H1 (cell line): ENCODE data around the gene NCOA1. TPM values are rescaled to one million over a fixed set of nuclear protein-coding genes. Genes with fewer than 3 reads are reported as not detected.
"Not testable (repeated sequence)": the region's sequence is repeated elsewhere in the genome, so short reads cannot be mapped to it uniquely, and the experiment has no call there.

Experiments used
- CTCF ChIA-PET: fragments of 300-600 bp; sonication (Branson Sonifier 250); formaldehyde crosslinking; loops from one replicate; lab custom pipeline; 2021; ENCODE audit not compliant: partially characterized antibody; lab: Charles Lee
- POLR2A ChIA-PET: fragments of 300-600 bp; sonication (Branson Sonifier 250); formaldehyde crosslinking; loops from one replicate; lab custom pipeline; 2021; ENCODE audit warnings: inconsistent platforms; ENCODE audit not compliant: partially characterized antibody; lab: Charles Lee
- DNase-seq, 2 experiments: peaks; one replicate each; pipeline versions ENCODE4 v3.0.0 to v3.0.0-alpha.2; 2010 to 2022; ENCODE audit warnings: low spot score in 2 of 2, low read depth in 1 of 2, mixed read lengths in 1 of 2
- FAIRE-seq: peaks from 2 replicates; lab custom pipeline; 2011; peaks lifted over from hg19 to GRCh38; lab: Jason Lieb, UNC
- H2AFZ ChIP-seq: 2 replicates; pipeline ENCODE4 v1.8.1; 2012; ENCODE audit warnings: low read length, inconsistent platforms
- H2AK5ac ChIP-seq: 2 replicates; pipeline ENCODE4 v1.6.1; 2013; ENCODE audit warnings: low read depth, low read length
- H2BK120ac ChIP-seq: replicated peaks from 2 replicates; pipeline ENCODE3; 2013; ENCODE audit warnings: low read depth, low read length, inconsistent platforms
- H2BK12ac ChIP-seq: 2 replicates; pipeline ENCODE4 v1.6.1; 2013; ENCODE audit warnings: low read depth, low read length
- H2BK15ac ChIP-seq: 2 replicates; pipeline ENCODE4 v1.6.1; 2013; ENCODE audit warnings: low read length
- H2BK20ac ChIP-seq: 2 replicates; pipeline ENCODE4 v1.6.1; 2013; ENCODE audit warnings: low read length
- H2BK5ac ChIP-seq: 2 replicates; pipeline ENCODE4 v1.6.1; 2013; ENCODE audit warnings: low read depth, low read length
- H3K14ac ChIP-seq: 2 replicates; pipeline ENCODE4 v1.6.1; 2013; ENCODE audit warnings: inconsistent platforms; ENCODE audit not compliant: insufficient read length
- H3K18ac ChIP-seq: 2 replicates; pipeline ENCODE4 v1.6.1; 2013; ENCODE audit warnings: low read length; ENCODE audit errors: extremely low read depth
- H3K23ac ChIP-seq: 2 replicates; pipeline ENCODE4 v1.6.1; 2013; ENCODE audit warnings: inconsistent platforms; ENCODE audit not compliant: insufficient read length
- H3K23me2 ChIP-seq: 2 replicates; pipeline ENCODE4 v1.6.1; 2013; ENCODE audit warnings: low read depth, low read length
- H3K27ac ChIP-seq: 2 replicates; pipeline ENCODE4 v1.6.1; 2011; ENCODE audit warnings: low read depth, low read length, inconsistent platforms
- H3K27me3 ChIP-seq, 4 experiments: replicated peaks in 1 of 4; 1 replicate in 1 of 4; 2 replicates in 3 of 4; pipeline versions ENCODE4 v1.6.1 to v1.8.1; 2011 to 2013; ENCODE audit warnings: low read length in 3 of 4, mild to moderate bottlenecking in 3 of 4, inconsistent platforms in 2 of 4, mixed read lengths in 2 of 4, moderate library complexity in 1 of 4; ENCODE audit not compliant: control insufficient read depth in 3 of 4, insufficient read depth in 3 of 4; ENCODE audit errors: extremely low read depth in 1 of 4
- H3K36me3 ChIP-seq, 4 experiments: 2 replicates each; pipeline versions ENCODE4 v1.6.1 to v1.8.1; 2011 to 2013; ENCODE audit warnings: mild to moderate bottlenecking in 4 of 4, low read length in 3 of 4, moderate library complexity in 2 of 4, control low read depth in 1 of 4, inconsistent platforms in 1 of 4; ENCODE audit not compliant: insufficient read depth in 4 of 4, control insufficient read depth in 2 of 4
- H3K4ac ChIP-seq: replicated peaks from 2 replicates; pipeline ENCODE3; 2013; ENCODE audit warnings: low read length, low read depth, mixed read lengths, inconsistent platforms; ENCODE audit not compliant: insufficient read length
- H3K4me1 ChIP-seq, 4 experiments: replicated peaks in 1 of 4; 1 replicate in 1 of 4; 2 replicates in 3 of 4; pipeline versions ENCODE4 v1.6.1 to v1.8.1; 2011 to 2013; ENCODE audit warnings: low read length in 3 of 4, inconsistent platforms in 2 of 4, mixed read lengths in 1 of 4; ENCODE audit not compliant: insufficient read depth in 4 of 4, control insufficient read depth in 3 of 4
- H3K4me2 ChIP-seq, 2 experiments: 2 replicates each; pipeline versions ENCODE4 v1.6.1 to v1.8.1; 2011 to 2013; ENCODE audit warnings: low read depth in 2 of 2, low read length in 2 of 2, control low read depth in 1 of 2, inconsistent platforms in 1 of 2, mild to moderate bottlenecking in 1 of 2; ENCODE audit not compliant: insufficient read depth in 1 of 2
- H3K4me3 ChIP-seq, 4 experiments: fragments of 200-600, 300-600 bp in 1 of 4; sonication (generic), shearing (Covaris generic), sonication (Bioruptor Twin) in 1 of 4; 2 replicates each; pipeline versions ENCODE4 v1.5.1 to v1.8.1; 2011 to 2016; ENCODE audit warnings: low read length in 4 of 4, low read depth in 3 of 4, control low read depth in 2 of 4, inconsistent platforms in 2 of 4, mild to moderate bottlenecking in 2 of 4, mixed read lengths in 1 of 4, moderate library complexity in 1 of 4; ENCODE audit not compliant: insufficient read depth in 2 of 4; ENCODE audit errors: extremely low read depth in 1 of 4
- H3K56ac ChIP-seq: replicated peaks from 2 replicates; pipeline ENCODE3; 2013; ENCODE audit warnings: low read depth, mild to moderate bottlenecking, mixed read lengths, low read length, inconsistent platforms; ENCODE audit not compliant: insufficient read length
- H3K79me1 ChIP-seq: 2 replicates; pipeline ENCODE4 v1.6.1; 2013; ENCODE audit warnings: low read depth, low read length, control low read depth
- H3K79me2 ChIP-seq, 2 experiments: 2 replicates each; pipeline versions ENCODE4 v1.6.1 to v1.8.1; 2012 to 2013; ENCODE audit warnings: low read length in 2 of 2, mild to moderate bottlenecking in 2 of 2, inconsistent platforms in 1 of 2; ENCODE audit not compliant: insufficient read depth in 2 of 2, control insufficient read depth in 1 of 2
- H3K9ac ChIP-seq, 4 experiments: replicated peaks in 1 of 4; 1 replicate in 1 of 4; 2 replicates in 3 of 4; pipeline versions ENCODE4 v1.6.1 to v1.8.1; 2011 to 2013; ENCODE audit warnings: low read depth in 3 of 4, low read length in 3 of 4, control low read depth in 2 of 4, mild to moderate bottlenecking in 2 of 4, moderate library complexity in 2 of 4, inconsistent platforms in 1 of 4; ENCODE audit errors: extremely low read depth in 1 of 4
- H3K9me3 ChIP-seq, 2 experiments: 2 replicates each; pipeline versions ENCODE4 v1.6.1 to v1.8.1; 2012 to 2013; ENCODE audit warnings: mild to moderate bottlenecking in 2 of 2, moderate library complexity in 2 of 2, control low read depth in 1 of 2, inconsistent platforms in 1 of 2, low read depth in 1 of 2, low read length in 1 of 2, mixed read lengths in 1 of 2; ENCODE audit not compliant: insufficient read depth in 2 of 2
- H4K20me1 ChIP-seq, 2 experiments: replicated peaks in 1 of 2; 2 replicates each; pipeline versions ENCODE3 to v1.8.1; 2011 to 2013; ENCODE audit warnings: inconsistent platforms in 2 of 2, low read length in 2 of 2, mild to moderate bottlenecking in 1 of 2; ENCODE audit not compliant: insufficient read depth in 2 of 2, control insufficient read depth in 1 of 2
- H4K5ac ChIP-seq: 2 replicates; pipeline ENCODE4 v1.6.1; 2013; ENCODE audit warnings: low read length, low read depth, mixed read lengths, inconsistent platforms; ENCODE audit not compliant: insufficient read length
- H4K8ac ChIP-seq: 2 replicates; pipeline ENCODE4 v1.8.0; 2013; ENCODE audit warnings: mild to moderate bottlenecking, moderate library complexity, low read length, inconsistent platforms; ENCODE audit not compliant: insufficient read depth; ENCODE audit errors: extremely low read depth
- H4K91ac ChIP-seq: replicated peaks from 2 replicates; pipeline ENCODE3; 2013; ENCODE audit warnings: low read length, mixed read lengths, inconsistent platforms; ENCODE audit not compliant: insufficient read length
- CTBP2 ChIP-seq: IDR thresholded peaks from 2 replicates; pipeline ENCODE4 v1.7.0; 2011; ENCODE audit warnings: borderline replicate concordance, mild to moderate bottlenecking, moderate library complexity, mixed read lengths, low read length; ENCODE audit not compliant: insufficient read depth, insufficient read length
- SRF ChIP-seq: IDR thresholded peaks from 2 replicates; pipeline ENCODE4 v1.6.1; 2011; ENCODE audit warnings: mild to moderate bottlenecking, low read depth, low read length, moderate library complexity
- TAF1 ChIP-seq: IDR thresholded peaks from 2 replicates; pipeline ENCODE4 v1.6.1; 2011; ENCODE audit warnings: mild to moderate bottlenecking, low read depth, low read length
- WGBS, 2 experiments: shearing (Covaris generic) in 1 of 2; methylation state at CpG; one replicate each; pipeline versions ENCODE4 v1.1.6 to v1.1.7; 2013 to 2015; ENCODE audit warnings: low lambda C conversion rate in 2 of 2, mixed read lengths in 2 of 2, inconsistent platforms in 1 of 2, low coverage in 1 of 2, missing lambda C conversion rate in 1 of 2; ENCODE audit not compliant: insufficient replicate concordance in 2 of 2, insufficient coverage in 1 of 2, insufficient read length in 1 of 2; ENCODE audit errors: extremely low coverage in 1 of 2, missing lambda C conversion rate in 1 of 2; 5-methylcytosine and 5-hydroxymethylcytosine counted together
- polyA plus RNA-seq, 7 experiments: library from polyadenylated mRNA; depleted of rRNA in 3 of 7; stranded (reverse) in 5 of 7; unstranded in 2 of 7; fragments of >200 nt in 5 of 7; fragments of 200-250 nt in 2 of 7; gene quantifications; 1 replicate in 5 of 7; 2 replicates in 1 of 7; 4 replicates in 1 of 7; pipeline versions ENCODE4 v1.2.1 to v1.2.3, GENCODE V29; 2011 to 2013; ENCODE audit warnings: missing spikeins in 2 of 7, mixed read lengths in 2 of 7
- total RNA-seq: library from RNA; stranded (reverse); fragmentation: NEBNext Ultra II Directional; extraction: Animal tissue kit (Norgen Biotek cat#: 25700); gene quantifications from 2 replicates; pipeline ENCODE4 v1.2.1, GENCODE V29; 2021

NCOA1 gene
- total and polyA plus RNA-seq, 2 of the 8 experiments (the other 6 are each of a cell fraction or from before 2014, with no cell fraction given): 12.8 to 17.9 TPM

DNA sequence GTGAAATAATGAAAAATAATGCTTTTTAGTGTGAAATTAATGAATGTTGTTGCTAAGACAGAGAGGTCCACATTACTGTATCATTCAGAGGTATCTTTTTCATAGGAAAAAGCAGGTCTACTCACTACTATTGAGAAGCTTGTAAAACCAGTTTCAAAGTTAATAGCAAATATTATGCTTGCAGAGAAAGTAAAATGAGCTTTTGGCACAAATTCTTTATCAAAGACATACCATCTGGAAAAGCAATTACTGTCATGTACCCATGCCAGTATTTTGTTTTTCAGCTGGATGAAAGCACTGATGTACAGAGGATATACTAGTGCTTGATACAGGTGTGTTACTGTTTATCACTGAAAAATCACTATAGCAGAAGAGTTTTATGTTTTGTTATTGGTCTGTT is 77.5 kb downstream of the NCOA1 start (continued):
- TF ChIP-seq SRF (no peak), TAF1 (no peak), CTBP2 (no peak)

DNA sequence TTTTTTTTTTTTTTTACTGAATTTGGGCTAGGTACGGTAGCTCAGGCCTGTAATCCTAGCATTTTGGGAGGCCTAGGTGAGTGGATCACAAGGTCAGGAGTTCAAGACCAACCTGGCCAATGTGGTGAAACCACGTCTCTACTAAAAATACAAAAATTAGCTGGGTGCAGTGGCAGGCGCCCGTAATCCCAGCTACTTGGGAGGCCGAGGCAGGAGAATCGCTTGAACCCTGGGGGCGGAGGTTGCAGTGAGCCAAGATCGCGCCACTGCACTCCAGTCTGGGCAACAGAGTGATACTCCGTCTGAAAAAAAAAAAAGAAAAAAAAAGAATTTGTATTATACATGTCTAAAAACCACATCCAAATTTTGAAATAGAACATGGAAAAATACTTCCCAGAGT is 78.5 kb downstream of the NCOA1 start:
- H3K4me3 ChIP-seq, H4K8ac ChIP-seq, H3K9ac ChIP-seq, H2AK5ac ChIP-seq, H3K79me2 ChIP-seq, H3K18ac ChIP-seq, H3K27ac ChIP-seq, POLR2A ChIA-PET, DNase-seq, H3K56ac ChIP-seq, H4K91ac ChIP-seq, H2AFZ ChIP-seq, H4K5ac ChIP-seq, H3K14ac ChIP-seq, H2BK5ac ChIP-seq, H2BK15ac ChIP-seq, H3K4ac ChIP-seq, H3K23ac ChIP-seq, H2BK120ac ChIP-seq, H3K23me2 ChIP-seq, H2BK20ac ChIP-seq, FAIRE-seq, H2BK12ac ChIP-seq, H3K4me2 ChIP-seq, H3K4me1 ChIP-seq, H4K20me1 ChIP-seq, H3K27me3 ChIP-seq, H3K79me1 ChIP-seq: not testable (repeated sequence)
- peaks cover 0 to 11% (median 4%) of the 10 kb centered on the region in 4 experiments; a peak in 2 of 8 replicates for H3K36me3 ChIP-seq
- CTCF ChIA-PET: interaction anchor here (0.6 to 1.7 kb wide), 3 partner anchors 11 to 509 kb away, joined by 3 read pairs; no protein-coding TSS in a partner anchor
- WGBS, 2 experiments: 89% methylated on average over 8 of the region's 10 CpGs; no CpG with 5 or more reads in 1 of the 2 experiments
- peaks cover 9 to 11% of the 10 kb centered on the region in 2 experiments; a peak in 3 of 4 replicates for H3K9me3 ChIP-seq
